ENCODE data around the gene ZNF362. TPM values are rescaled to one million over a fixed set of nuclear protein-coding genes. Genes with fewer than 3 reads are reported as not detected.

Gene ZNF362
- total RNA-seq, 1 donor: 35.5 TPM

DNA sequence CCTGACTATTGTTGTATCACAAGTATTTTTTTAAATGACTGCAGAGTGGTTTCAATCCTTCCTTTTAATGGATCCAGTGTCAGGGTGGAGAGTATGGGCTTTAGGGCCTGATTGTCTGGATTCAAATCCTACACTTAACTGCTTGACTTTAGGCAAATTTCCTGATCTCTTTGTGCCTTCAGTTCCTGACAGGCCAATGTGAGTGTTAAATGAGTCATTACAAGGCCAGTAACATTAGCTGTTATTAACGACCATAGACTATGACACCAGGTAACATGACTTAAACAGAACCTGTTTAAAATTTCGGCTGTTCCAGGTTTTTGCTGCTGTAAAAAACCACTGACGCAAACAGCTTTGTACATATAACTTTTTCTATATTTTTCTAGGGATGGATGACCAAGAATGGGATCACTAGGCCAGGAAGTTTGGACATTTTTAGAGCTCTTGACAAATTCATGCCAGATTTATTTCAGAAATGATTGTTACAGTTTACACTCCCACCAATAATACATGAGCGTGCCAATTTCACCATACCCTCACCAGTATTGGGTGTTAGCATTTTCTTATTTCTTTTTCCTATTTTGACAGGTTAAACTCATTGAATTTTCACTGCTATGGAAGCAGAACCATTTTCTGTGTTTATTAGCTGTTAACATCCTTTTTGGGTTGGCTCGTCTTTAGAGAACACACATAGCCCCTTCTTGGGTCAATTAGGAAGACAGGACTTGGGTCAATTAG lies 11.3 kb downstream of the ZNF362 start:
- DNase-seq (ENCODE audit: low read depth in 2 of 3, low spot score in 2 of 3): no peak

DNA sequence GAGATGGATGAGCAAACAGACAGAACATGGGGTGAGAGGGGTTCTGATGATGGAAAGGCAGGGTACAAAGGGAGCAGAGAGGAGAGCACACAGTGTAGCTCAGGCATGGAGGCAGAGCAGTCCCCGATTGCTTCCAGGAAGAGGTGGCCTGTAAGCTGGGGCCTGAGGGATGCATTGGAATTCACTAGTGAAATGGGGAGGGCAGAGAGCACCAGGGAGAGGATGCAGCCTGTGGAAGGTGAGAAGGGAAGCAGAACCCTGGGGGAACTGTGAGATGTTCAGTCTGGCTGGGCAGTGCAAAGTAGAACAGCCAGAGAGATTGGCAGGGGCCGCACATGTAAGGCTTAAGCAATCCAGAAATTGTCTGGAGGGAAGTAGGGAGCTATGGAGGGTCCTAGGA lies 12.2 kb downstream of the ZNF362 start:
- DNase-seq (ENCODE audit: low read depth in 2 of 3, low spot score in 2 of 3): no peak

- no peak for DNase-seq (ENCODE audit: low read depth in 2 of 3, low spot score in 2 of 3)
These were observed 12.8 kb downstream of the ZNF362 start for GRCh38 chr1:33268927-33269610.

- DNase-seq (ENCODE audit: low read depth in 2 of 3, low spot score in 2 of 3): no peak
These were observed 13.3 kb downstream of the ZNF362 start for GRCh38 chr1:33269621-33270020.

DNA sequence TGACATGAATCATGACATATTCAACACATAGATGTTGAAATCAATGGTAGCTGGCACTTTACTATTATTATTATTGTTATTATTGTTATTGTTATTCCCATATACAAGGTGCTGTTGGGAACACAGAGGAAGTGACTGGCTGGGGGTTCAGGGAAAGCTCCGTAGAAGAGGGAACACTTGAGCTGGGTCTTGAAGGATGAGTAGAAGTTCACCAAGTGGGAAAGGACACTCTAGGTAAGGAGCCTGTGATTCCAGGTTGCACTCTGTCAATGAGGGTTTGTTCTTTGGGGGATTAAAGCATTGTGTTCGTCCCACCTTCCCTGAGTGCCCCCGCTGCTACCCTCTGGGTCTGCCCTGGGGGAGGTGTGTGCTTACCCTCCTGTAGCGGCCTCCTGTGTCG lies 14.1 kb downstream of the ZNF362 start:
- DNase-seq (ENCODE audit: low read depth in 2 of 3, low spot score in 2 of 3): no peak

- DNase-seq (ENCODE audit: low read depth in 2 of 3, low spot score in 2 of 3): no peak
These were observed 14.6 kb downstream of the ZNF362 start for GRCh38 chr1:33270808-33271465.

- no peak for DNase-seq (ENCODE audit: low read depth in 2 of 3, low spot score in 2 of 3)
These were observed 15.6 kb downstream of the ZNF362 start for GRCh38 chr1:33271666-33272505.

DNA sequence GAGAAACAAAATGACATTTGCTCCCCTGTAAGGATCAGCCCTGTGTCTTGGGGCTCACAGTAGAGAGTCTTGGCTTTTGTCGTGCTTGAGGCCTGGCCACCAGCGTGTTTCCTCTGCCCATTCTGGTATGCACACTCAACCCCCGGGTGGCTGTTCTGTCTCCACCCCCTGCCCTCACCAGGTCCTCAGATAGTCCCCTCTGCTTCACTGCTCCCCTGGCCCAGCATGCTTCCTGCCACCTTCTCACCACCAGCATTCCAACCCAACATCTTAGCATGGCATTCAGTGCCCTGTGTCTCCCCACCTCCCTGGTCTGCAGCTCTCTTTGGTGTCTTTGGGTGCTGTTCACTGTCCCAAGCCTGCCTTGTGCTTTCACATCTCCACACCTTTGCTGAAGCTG lies 16.2 kb downstream of the ZNF362 start:
- DNase-seq (ENCODE audit: low read depth in 2 of 3, low spot score in 2 of 3): no peak

- no peak for DNase-seq (ENCODE audit: low read depth in 2 of 3, low spot score in 2 of 3)
These were observed 16.6 kb downstream of the ZNF362 start for GRCh38 chr1:33272930-33273329.

DNA sequence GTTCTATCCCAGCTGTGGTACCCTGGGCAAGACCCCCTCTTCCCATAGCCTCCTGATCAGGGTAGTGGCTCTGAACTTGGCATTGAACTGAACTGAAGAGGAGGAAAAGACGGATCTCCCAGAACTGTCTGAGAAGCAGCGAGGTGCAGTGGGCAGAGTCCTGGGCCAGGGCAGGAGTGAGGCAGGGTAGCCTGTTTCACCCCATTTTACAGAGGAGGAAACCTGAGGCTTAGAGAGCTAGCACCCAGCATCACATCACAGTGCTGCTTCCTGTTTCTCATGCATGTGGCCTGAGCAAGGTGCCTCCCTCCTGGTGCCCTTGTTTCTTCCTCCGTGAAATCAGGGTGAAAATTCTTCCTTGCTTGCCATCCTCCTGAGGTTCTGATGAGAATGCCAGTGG lies 17.1 kb downstream of the ZNF362 start:
- no peak for DNase-seq (ENCODE audit: low read depth in 2 of 3, low spot score in 2 of 3)

GRCh38 chr1:33273961-33274371 lies 17.7 kb downstream of the ZNF362 start:
- DNase-seq (ENCODE audit: low read depth in 2 of 3, low spot score in 2 of 3): no peak

- no peak for DNase-seq (ENCODE audit: low read depth in 2 of 3, low spot score in 2 of 3)
These were observed 18.2 kb downstream of the ZNF362 start for GRCh38 chr1:33274446-33274845.

GRCh38 chr1:33275195-33275594 lies 18.9 kb downstream of the ZNF362 start:
- peak in 1 of 3 donors; percentile 15 for DNase-seq (ENCODE audit: low read depth in 2 of 3, low spot score in 2 of 3)

DNA sequence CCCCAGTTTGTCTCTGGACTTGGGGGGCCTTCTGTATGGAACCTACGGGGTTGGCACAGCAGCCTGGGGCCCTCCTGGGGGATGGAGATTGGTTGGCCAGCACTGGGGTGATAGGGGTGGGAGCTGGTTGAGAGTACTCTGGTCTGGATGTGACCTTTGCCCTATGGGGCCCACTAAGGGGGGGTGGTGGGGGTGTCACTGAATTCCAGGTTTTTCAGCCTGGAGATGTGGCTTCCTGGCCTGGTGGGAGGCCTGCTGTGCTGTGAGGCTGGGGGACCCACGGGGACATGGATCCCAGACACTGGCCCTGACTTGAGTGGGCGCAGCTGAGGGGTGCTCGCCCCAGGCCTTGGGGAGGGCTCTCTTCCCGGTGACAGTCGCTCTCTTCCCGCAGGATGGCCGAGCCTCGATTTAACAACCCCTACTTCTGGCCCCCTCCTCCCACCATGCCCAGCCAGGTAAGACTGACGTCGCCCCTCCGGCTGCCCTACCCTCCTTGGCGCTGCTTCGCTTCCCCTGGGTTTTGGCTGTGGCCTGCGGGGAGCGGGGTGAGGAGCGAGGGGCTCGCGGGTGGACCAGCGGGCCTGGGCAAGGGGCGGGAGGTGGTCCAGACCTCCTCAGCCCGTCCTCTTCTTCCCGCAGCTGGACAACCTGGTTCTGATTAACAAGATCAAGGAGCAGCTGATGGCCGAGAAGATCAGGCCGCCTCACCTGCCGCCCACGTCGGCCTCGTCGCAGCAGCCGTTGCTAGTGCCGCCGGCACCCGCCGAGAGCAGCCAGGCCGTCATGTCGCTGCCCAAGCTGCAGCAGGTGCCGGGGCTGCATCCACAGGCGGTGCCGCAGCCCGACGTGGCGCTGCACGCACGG lies 19.6 kb downstream of the ZNF362 start:
- no peak for DNase-seq (ENCODE audit: low read depth in 2 of 3, low spot score in 2 of 3)

DNA sequence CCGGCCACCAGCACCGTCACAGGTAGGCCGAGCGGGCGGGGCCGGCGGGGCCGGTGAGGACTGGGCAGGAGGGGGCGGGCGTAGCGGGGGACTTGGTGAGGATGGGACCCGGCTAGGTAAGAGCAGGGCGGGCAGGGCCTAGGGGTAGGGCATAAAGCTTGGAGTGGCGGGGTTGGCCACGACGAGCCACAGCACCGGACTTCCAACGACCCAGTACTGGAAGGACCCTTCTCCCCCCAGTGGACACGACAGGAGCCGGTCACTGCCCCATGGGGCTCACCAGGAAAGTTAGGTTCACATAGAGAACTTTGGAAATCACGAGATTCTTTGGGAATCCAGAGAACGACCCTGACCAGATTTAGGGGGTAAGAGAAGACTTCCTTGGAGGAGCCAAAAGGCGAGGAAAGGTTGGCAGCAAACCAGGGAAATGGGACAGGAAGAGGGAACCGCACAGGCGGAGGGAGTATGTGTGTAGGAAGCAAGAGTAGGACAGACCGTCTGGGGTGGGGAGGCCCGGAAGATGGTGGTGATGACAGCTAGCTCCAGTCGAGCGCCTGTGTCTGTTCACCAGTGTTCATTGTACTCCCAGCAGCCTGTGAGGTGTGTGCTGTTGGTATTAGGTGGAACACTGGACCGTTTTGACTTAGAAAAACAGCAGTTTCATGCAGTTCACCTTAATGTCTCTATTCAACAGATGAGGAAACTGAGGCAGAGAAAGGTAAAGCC lies 20.4 kb downstream of the ZNF362 start:
- DNase-seq (ENCODE audit: low read depth in 2 of 3, low spot score in 2 of 3): no peak

- DNase-seq (ENCODE audit: low read depth in 2 of 3, low spot score in 2 of 3): no peak
These were observed 21.3 kb downstream of the ZNF362 start for GRCh38 chr1:33277488-33278084.

- no peak for DNase-seq (ENCODE audit: low read depth in 2 of 3, low spot score in 2 of 3)
These were observed 23.9 kb downstream of the ZNF362 start for GRCh38 chr1:33280091-33280661.

DNA sequence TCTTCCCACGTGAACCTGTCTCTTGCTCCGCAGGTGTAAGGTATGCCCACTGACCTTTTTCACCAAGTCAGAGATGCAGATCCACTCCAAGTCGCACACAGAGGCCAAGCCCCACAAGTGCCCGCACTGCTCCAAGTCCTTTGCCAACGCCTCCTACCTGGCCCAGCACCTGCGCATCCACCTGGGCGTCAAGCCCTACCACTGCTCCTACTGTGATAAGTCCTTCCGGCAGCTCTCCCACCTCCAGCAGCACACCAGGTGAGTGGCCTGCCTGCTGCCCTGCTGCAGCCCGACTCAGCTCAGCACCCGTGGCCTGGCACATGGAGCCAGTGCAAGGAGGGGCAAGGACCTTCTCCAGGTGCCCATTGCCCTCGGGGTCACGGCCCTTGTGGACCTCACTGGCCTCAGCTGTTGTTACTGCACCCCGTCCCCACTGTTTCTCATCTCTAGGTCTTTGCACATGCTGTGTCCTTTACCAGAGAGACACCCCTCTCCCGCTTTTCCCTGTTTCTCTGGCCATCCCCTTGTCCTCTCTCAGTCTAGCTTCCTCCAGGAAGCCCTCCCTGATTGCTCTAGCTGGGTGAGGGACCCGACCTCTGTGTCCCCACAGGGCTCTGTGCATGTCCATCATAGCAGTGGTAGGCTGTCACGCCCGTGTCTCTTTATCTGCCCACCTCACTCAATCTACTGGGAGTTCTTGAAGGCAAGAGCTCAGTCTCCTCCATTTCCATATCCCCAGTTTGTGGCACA lies 25.4 kb downstream of the ZNF362 start:
- DNase-seq (ENCODE audit: low read depth in 2 of 3, low spot score in 2 of 3): no peak
